SU-DHL-6 (cell line): ENCODE measurements around the gene ISM1.

ENCODE experiments used
- H2AFZ ChIP-seq: fragments of 200-600 bp; sonication (generic); 2 replicates; pipeline ENCODE4 v1.6.1; 2014; ENCODE audit warnings: low read depth, mild to moderate bottlenecking, moderate library complexity, mixed read lengths, antibody characterized with exemption, low read length; ENCODE audit not compliant: severe bottlenecking
- H3F3A ChIP-seq: fragments of 200-600 bp; shearing (Covaris generic); 2 replicates; pipeline ENCODE4 v1.6.0; 2016; ENCODE audit warnings: antibody characterized with exemption, mild to moderate bottlenecking; ENCODE audit not compliant: insufficient read depth
- H3K27ac ChIP-seq: fragments of 200-600 bp; sonication (generic); 2 replicates; pipeline ENCODE4 v1.5.1; 2016; ENCODE audit warnings: low read depth, mild to moderate bottlenecking, low read length, moderate library complexity, mixed read lengths
- H3K27me3 ChIP-seq: fragments of 200-600 bp; sonication (generic), shearing (Covaris generic); 2 replicates; pipeline ENCODE4 v1.6.0; 2014; ENCODE audit warnings: mild to moderate bottlenecking, low read length
- H3K36me3 ChIP-seq: fragments of 200-600 bp; sonication (generic); 2 replicates; pipeline ENCODE4 v1.6.1; 2014; ENCODE audit warnings: mild to moderate bottlenecking, low read length, mixed read lengths
- H3K4me2 ChIP-seq: fragments of 300-600, 200-600 bp; shearing (Covaris generic), sonication (generic); 2 replicates; pipeline ENCODE4 v1.6.0; 2014; ENCODE audit warnings: low read length, low read depth, mild to moderate bottlenecking; ENCODE audit not compliant: poor library complexity, severe bottlenecking
- H3K4me3 ChIP-seq: fragments of 200-600 bp; sonication (generic); 2 replicates; pipeline ENCODE4 v1.5.1; 2014; ENCODE audit warnings: antibody characterized with exemption, low read length, mild to moderate bottlenecking, mixed read lengths; ENCODE audit not compliant: insufficient read depth, poor library complexity, severe bottlenecking
- H3K79me2 ChIP-seq: fragments of 200-600 bp; sonication (generic); 2 replicates; pipeline ENCODE4 v1.6.1; 2014; ENCODE audit warnings: mild to moderate bottlenecking, low read length, moderate library complexity; ENCODE audit not compliant: insufficient read depth
- H3K9ac ChIP-seq: fragments of 200-600 bp; sonication (generic); 2 replicates; pipeline ENCODE4 v1.7.0; 2014; ENCODE audit warnings: mild to moderate bottlenecking, low read length
- H3K9me2 ChIP-seq: fragments of 200-600 bp; sonication (generic); replicated peaks from 2 replicates; pipeline ENCODE4 v1.6.1; 2014; ENCODE audit warnings: low read length; ENCODE audit not compliant: insufficient read depth
- H3K9me3 ChIP-seq: fragments of 200-600 bp; sonication (generic); 2 replicates; pipeline ENCODE4 v1.6.1; 2014; ENCODE audit warnings: low read length, mixed read lengths; ENCODE audit not compliant: insufficient read depth
- H4K20me1 ChIP-seq: fragments of 200-600 bp; sonication (generic); 2 replicates; pipeline ENCODE4 v1.6.1; 2014; ENCODE audit warnings: low read depth, mild to moderate bottlenecking, antibody characterized with exemption, low read length, moderate library complexity, mixed read lengths
- CTCF ChIP-seq: fragments of 200-600 bp; sonication (generic); IDR thresholded peaks from one replicate; pipeline ENCODE4 v1.5.1; 2017; ENCODE audit warnings: antibody characterized with exemption, mild to moderate bottlenecking, low read length, moderate library complexity; ENCODE audit not compliant: insufficient read depth, poor library complexity, severe bottlenecking
- EZH2phosphoT487 ChIP-seq: fragments of 200-600 bp; sonication (generic), shearing (Covaris generic); conservative IDR thresholded peaks from 2 replicates; pipeline ENCODE4 v1.6.1; 2018; ENCODE audit warnings: mild to moderate bottlenecking, antibody characterized with exemption, low read length, moderate library complexity, mixed read lengths

The ISM1 gene

GRCh38 chr20:13325033-13325432 lies 104.0 kb downstream of the ISM1 start:
- H2AFZ ChIP-seq: no peak overlapping the region
- no peak overlapping the region for H3K27ac ChIP-seq
- H3K9me2 ChIP-seq: no peaks in the 10 kb centered on the region
- no peaks in the 10 kb centered on the region for H4K20me1 ChIP-seq
- H3K9ac ChIP-seq: no peak overlapping the region
- H3K9me3 ChIP-seq: no peaks in the 10 kb centered on the region
- no peak overlapping the region for H3K4me2 ChIP-seq
- H3K4me3 ChIP-seq: no peak overlapping the region
- TF ChIP-seq CTCF (no peak), EZH2phosphoT487 (no peak)
- no peaks in the 10 kb centered on the region for H3K27me3 ChIP-seq
- no peaks in the 10 kb centered on the region for H3F3A ChIP-seq
- no peaks in the 10 kb centered on the region for H3K36me3 ChIP-seq
- no peaks in the 10 kb centered on the region for H3K79me2 ChIP-seq

GRCh38 chr20:13325796-13326340 lies 104.8 kb downstream of the ISM1 start:
- H3K9me3 ChIP-seq: no peaks in the 10 kb centered on the region
- H3F3A ChIP-seq: no peaks in the 10 kb centered on the region
- no peaks in the 10 kb centered on the region for H3K27me3 ChIP-seq
- no peaks in the 10 kb centered on the region for H4K20me1 ChIP-seq
- no peaks in the 10 kb centered on the region for H3K36me3 ChIP-seq
- no peak overlapping the region for H3K4me3 ChIP-seq
- H3K9ac ChIP-seq: no peak overlapping the region
- no peak overlapping the region for H3K27ac ChIP-seq
- no peak overlapping the region for H3K4me2 ChIP-seq
- no peak overlapping the region for H2AFZ ChIP-seq
- H3K9me2 ChIP-seq: no peaks in the 10 kb centered on the region
- H3K79me2 ChIP-seq: no peaks in the 10 kb centered on the region
- no peak for TF ChIP-seq EZH2phosphoT487
- TF ChIP-seq CTCF: no peak

- H4K20me1 ChIP-seq: no peaks in the 10 kb centered on the region
- H3K9me3 ChIP-seq: no peaks in the 10 kb centered on the region
- H3K36me3 ChIP-seq: no peaks in the 10 kb centered on the region
- no peak overlapping the region for H3K9ac ChIP-seq
- no peaks in the 10 kb centered on the region for H3K9me2 ChIP-seq
- H3K27ac ChIP-seq: no peak overlapping the region
- TF ChIP-seq EZH2phosphoT487: no peak
- TF ChIP-seq CTCF: no peak
- no peak overlapping the region for H3K4me3 ChIP-seq
- no peaks in the 10 kb centered on the region for H3K27me3 ChIP-seq
- no peak overlapping the region for H3K4me2 ChIP-seq
- no peaks in the 10 kb centered on the region for H3K79me2 ChIP-seq
- no peaks in the 10 kb centered on the region for H3F3A ChIP-seq
- H2AFZ ChIP-seq: no peak overlapping the region
Observed at GRCh38 chr20:13331536-13331935, 110.5 kb downstream of the ISM1 start.

GRCh38 chr20:13333036-13333435 lies 112.0 kb downstream of the ISM1 start:
- no peaks in the 10 kb centered on the region for H3K27me3 ChIP-seq
- no peak overlapping the region for H2AFZ ChIP-seq
- no peak overlapping the region for H3K4me3 ChIP-seq
- H3K27ac ChIP-seq: no peak overlapping the region
- no peak overlapping the region for H3K4me2 ChIP-seq
- no peaks in the 10 kb centered on the region for H3K79me2 ChIP-seq
- H3K9me3 ChIP-seq: no peaks in the 10 kb centered on the region
- TF ChIP-seq CTCF: no peak
- no peak for TF ChIP-seq EZH2phosphoT487
- H3F3A ChIP-seq: no peaks in the 10 kb centered on the region
- no peaks in the 10 kb centered on the region for H3K36me3 ChIP-seq
- H3K9ac ChIP-seq: no peak overlapping the region
- no peaks in the 10 kb centered on the region for H4K20me1 ChIP-seq
- H3K9me2 ChIP-seq: no peaks in the 10 kb centered on the region
